LNCAP (cell line): Measurements from ENCODE around the gene PCDHGA11.

Experiments
- TF ChIP-seq, protein P1 (sequence below): fragments of 450-650 bp; IDR thresholded peaks from 2 replicates; pipeline ENCODE4 v1.5.1; 2017; ENCODE audit warnings: mild to moderate bottlenecking

Gene PCDHGA11

DNA sequence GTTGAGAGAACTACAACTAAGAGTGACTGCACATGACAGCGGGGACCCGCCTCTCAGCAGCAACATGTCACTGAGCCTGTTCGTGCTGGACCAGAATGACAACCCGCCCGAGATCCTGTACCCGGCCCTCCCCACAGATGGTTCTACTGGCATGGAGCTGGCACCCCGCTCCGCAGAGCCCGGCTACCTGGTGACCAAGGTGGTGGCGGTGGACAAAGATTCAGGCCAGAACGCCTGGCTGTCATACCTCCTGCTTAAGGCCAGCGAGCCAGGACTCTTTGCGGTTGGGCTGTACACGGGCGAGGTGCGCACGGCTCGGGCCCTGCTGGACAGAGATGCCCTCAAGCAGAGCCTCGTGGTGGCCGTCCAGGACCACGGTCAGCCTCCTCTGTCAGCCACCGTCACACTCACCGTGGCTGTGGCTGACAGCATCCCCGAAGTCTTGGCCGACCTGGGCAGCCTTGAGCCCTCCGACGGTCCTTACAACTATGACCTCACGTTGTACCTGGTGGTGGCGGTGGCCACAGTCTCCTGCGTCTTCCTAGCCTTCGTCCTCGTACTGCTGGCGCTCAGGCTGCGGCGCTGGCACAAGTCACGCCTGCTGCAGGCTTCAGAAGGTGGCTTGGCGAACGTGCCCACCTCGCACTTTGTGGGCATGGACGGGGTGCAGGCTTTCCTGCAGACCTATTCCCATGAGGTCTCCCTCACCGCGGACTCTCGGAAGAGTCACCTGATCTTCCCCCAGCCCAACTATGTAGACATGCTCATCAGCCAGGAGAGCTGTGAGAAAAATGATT, 36.2 kb upstream of the PCDHGA11 start:
- TF ChIP-seq, protein P1, sequence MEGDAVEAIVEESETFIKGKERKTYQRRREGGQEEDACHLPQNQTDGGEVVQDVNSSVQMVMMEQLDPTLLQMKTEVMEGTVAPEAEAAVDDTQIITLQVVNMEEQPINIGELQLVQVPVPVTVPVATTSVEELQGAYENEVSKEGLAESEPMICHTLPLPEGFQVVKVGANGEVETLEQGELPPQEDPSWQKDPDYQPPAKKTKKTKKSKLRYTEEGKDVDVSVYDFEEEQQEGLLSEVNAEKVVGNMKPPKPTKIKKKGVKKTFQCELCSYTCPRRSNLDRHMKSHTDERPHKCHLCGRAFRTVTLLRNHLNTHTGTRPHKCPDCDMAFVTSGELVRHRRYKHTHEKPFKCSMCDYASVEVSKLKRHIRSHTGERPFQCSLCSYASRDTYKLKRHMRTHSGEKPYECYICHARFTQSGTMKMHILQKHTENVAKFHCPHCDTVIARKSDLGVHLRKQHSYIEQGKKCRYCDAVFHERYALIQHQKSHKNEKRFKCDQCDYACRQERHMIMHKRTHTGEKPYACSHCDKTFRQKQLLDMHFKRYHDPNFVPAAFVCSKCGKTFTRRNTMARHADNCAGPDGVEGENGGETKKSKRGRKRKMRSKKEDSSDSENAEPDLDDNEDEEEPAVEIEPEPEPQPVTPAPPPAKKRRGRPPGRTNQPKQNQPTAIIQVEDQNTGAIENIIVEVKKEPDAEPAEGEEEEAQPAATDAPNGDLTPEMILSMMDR = no peak

DNA sequence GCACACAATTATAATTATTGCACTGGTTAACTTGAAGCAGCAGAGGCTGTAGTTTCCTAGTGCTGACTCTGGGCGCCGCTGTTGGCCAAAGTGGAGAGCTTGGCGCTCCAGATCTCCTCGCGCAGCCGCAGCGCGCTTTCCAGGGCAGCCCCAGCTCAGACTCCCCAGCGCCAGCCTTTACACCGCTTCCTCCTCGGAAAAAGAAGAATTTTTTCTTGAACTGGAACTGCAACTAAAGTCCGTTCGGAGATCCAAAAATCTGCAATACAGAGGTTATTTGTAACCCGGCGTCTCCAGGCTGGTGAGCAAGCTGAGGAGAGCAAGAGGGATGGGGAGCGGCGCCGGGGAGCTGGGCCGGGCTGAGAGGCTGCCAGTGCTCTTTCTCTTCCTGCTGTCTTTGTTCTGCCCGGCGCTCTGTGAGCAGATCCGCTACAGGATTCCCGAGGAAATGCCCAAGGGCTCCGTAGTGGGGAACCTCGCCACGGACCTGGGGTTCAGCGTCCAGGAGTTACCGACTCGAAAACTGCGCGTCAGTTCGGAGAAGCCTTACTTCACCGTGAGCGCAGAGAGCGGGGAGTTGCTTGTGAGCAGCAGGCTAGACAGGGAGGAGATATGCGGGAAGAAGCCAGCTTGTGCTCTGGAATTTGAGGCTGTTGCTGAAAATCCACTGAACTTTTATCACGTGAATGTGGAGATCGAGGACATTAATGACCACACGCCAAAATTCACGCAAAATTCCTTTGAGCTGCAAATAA, 33.1 kb upstream of the PCDHGA11 start, which contains the start of gene PCDHGB4:
TSS of gene PCDHGB4 (plus strand) at position 142 of the 755 bp plus-strand sequence. CDS start at position 329, 187 bp downstream.
- TF ChIP-seq, protein P1 = peak; percentile 46

GRCh38 chr5:141388661-141389060, 32.2 kb upstream of the PCDHGA11 start:
- TF ChIP-seq, protein P1 = no peak

GRCh38 chr5:141389153-141390042, 31.5 kb upstream of the PCDHGA11 start:
- TF ChIP-seq, protein P1 = no peak

GRCh38 chr5:141392429-141393198, 28.2 kb upstream of the PCDHGA11 start, which contains the start of gene PCDHGA8:
PCDHGA8 (plus strand) TSS chr5:141392633; CDS start chr5:141392814, 181 bp downstream.
- TF ChIP-seq, protein P1 = peak; percentile 41; the same call in 1 of the 2 replicates

- TF ChIP-seq, protein P1 = no peak
Measured at GRCh38 chr5:141393267-141393666, 27.6 kb upstream of the PCDHGA11 start.
